Karpas-422 (cell line): ENCODE measurements around the gene RPA3. TPM values are rescaled to one million over a fixed set of nuclear protein-coding genes. Genes with fewer than 3 reads are reported as not detected.

ENCODE experiments used
- DNase-seq: peaks from one replicate; pipeline ENCODE4 v3.0.0-alpha.2; 2015
- H2AFZ ChIP-seq: fragments of 200-600 bp; sonication (generic); 2 replicates; pipeline ENCODE4 v1.6.1; 2014; ENCODE audit warnings: antibody characterized with exemption, low read length, mixed read lengths
- H3K27ac ChIP-seq: fragments of 200-600 bp; sonication (generic); 2 replicates; pipeline ENCODE4 v1.5.1; 2014; ENCODE audit warnings: mild to moderate bottlenecking, low read length, moderate library complexity
- H3K27me3 ChIP-seq: fragments of 200-600 bp; sonication (generic); 2 replicates; pipeline ENCODE4 v1.6.1; 2014; ENCODE audit warnings: low read length, mixed read lengths
- H3K36me3 ChIP-seq: fragments of 200-600 bp; sonication (generic); 2 replicates; pipeline ENCODE4 v1.6.1; 2014; ENCODE audit warnings: low read length, mixed read lengths; ENCODE audit not compliant: insufficient read depth
- H3K4me1 ChIP-seq: fragments of 200-600 bp; sonication (generic); 2 replicates; pipeline ENCODE4 v1.6.1; 2014; ENCODE audit warnings: mild to moderate bottlenecking, low read length, mixed read lengths
- H3K4me2 ChIP-seq: fragments of 200-600 bp; sonication (generic); 2 replicates; pipeline ENCODE4 v1.6.1; 2014; ENCODE audit warnings: low read length, low read depth, mild to moderate bottlenecking; ENCODE audit not compliant: poor library complexity, severe bottlenecking
- H3K4me3 ChIP-seq: fragments of 200-600 bp; sonication (generic); 2 replicates; pipeline ENCODE4 v1.5.1; 2014; ENCODE audit warnings: mild to moderate bottlenecking, antibody characterized with exemption, low read length, mixed read lengths
- H3K79me2 ChIP-seq: fragments of 200-600 bp; sonication (generic); 2 replicates; pipeline ENCODE4 v1.6.1; 2014; ENCODE audit warnings: mild to moderate bottlenecking, low read length, mixed read lengths
- H3K9ac ChIP-seq: fragments of 200-600 bp; sonication (generic); 2 replicates; pipeline ENCODE4 v1.6.0; 2014; ENCODE audit warnings: low read length
- H3K9me2 ChIP-seq: fragments of 200-600 bp; sonication (generic), shearing (Covaris generic); replicated peaks from 2 replicates; pipeline ENCODE4 v1.6.0; 2014; ENCODE audit warnings: mild to moderate bottlenecking, low read length, moderate library complexity; ENCODE audit not compliant: insufficient read depth
- H3K9me3 ChIP-seq: fragments of 300-700, 200-600 bp; sonication (generic); 2 replicates; pipeline ENCODE4 v1.6.1; 2014; ENCODE audit warnings: low read length, mixed read lengths
- H4K20me1 ChIP-seq: fragments of 200-600 bp; sonication (generic); 2 replicates; pipeline ENCODE4 v1.6.1; 2014; ENCODE audit warnings: mild to moderate bottlenecking, antibody characterized with exemption, low read length, low read depth; ENCODE audit not compliant: insufficient read depth
- total RNA-seq: library from RNA; depleted of rRNA; stranded (reverse); fragments of >200 nt; shearing (Covaris generic); gene quantifications from 2 replicates; pipeline ENCODE4 v1.2.3, GENCODE V29; 2014; ENCODE audit warnings: low replicate concordance

The RPA3 gene
- total RNA-seq, 1 experiment from 2014 or later, result 44.0 TPM

GRCh38 chr7:7653593-7654187, 64.7 kb downstream of the RPA3 start:
- Histone ChIP-seq H3K9ac (no peak overlapping the region), H2AFZ (no peak overlapping the region), H4K20me1 (0 out of 2 replicates have a peak, but pooled peaks cover 12% of the 10 kb centered on the region), H3K4me3 (no peak overlapping the region), H3K9me2 (no peaks in the 10 kb centered on the region), H3K4me1 (no peaks in the 10 kb centered on the region), H3K27me3 (no peaks in the 10 kb centered on the region), H3K79me2 (peaks cover 19% of the 10 kb centered on the region), H3K9me3 (no peaks in the 10 kb centered on the region), H3K27ac (no peak overlapping the region), H3K4me2 (no peak overlapping the region), H3K36me3 (no peaks in the 10 kb centered on the region)
- DNase-seq, result peak; percentile 79

DNA sequence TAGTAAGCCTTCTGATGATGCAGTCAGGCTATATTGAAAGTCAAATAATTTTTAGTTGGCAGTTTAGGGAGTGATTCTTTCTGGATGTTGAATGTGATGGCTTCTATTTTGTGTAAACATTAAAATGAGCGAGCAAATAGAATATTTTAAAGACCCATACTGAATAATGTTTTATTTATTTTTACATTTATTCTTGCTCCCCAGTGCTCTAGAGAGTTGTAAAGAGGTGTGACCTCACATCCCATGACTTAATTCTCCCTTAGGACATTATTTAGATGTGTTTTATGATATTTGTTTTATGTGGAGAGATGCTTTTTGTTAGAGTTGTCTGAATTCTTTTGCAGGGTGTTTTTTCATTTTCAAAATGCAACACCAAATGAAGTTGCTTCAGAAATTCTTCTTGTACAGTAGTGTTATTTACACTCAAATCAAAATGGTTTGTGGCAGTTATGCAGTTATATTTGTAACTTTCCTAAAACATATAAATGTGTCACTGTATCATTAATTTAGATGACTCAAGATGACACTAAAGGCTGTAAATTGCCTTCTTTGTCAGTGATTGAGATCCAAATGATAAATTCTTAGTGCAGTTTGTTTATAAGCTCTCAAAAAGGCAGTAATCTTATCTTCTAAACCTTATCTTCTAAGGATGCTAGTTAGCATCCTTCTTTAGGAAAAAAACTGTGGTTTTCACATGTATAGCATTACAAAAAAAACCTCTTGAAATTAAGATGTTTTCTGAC, 65.4 kb downstream of the RPA3 start:
- Histone ChIP-seq H3K9me3 (no peaks in the 10 kb centered on the region), H4K20me1 (0 out of 2 replicates have a peak, but pooled peaks cover 12% of the 10 kb centered on the region), H3K36me3 (no peaks in the 10 kb centered on the region), H3K9ac (no peak overlapping the region), H3K27me3 (no peaks in the 10 kb centered on the region), H3K79me2 (peaks cover 20% of the 10 kb centered on the region), H3K4me2 (no peak overlapping the region), H3K27ac (no peak overlapping the region), H2AFZ (no peak overlapping the region), H3K9me2 (no peaks in the 10 kb centered on the region), H3K4me1 (no peaks in the 10 kb centered on the region), H3K4me3 (no peak overlapping the region)
- no peak for DNase-seq

GRCh38 chr7:7651479-7651878, 66.9 kb downstream of the RPA3 start:
- Histone ChIP-seq H3K36me3 (no peaks in the 10 kb centered on the region), H2AFZ (no peak overlapping the region), H3K27me3 (no peaks in the 10 kb centered on the region), H3K4me1 (no peaks in the 10 kb centered on the region), H3K27ac (no peak overlapping the region), H3K9ac (no peak overlapping the region), H4K20me1 (peaks cover 17% of the 10 kb centered on the region; the same call in 1 of the 2 replicates), H3K4me2 (no peak overlapping the region), H3K79me2 (peaks cover 27% of the 10 kb centered on the region), H3K4me3 (no peak overlapping the region), H3K9me3 (no peaks in the 10 kb centered on the region), H3K9me2 (no peaks in the 10 kb centered on the region)
- DNase-seq, result no peak

DNA sequence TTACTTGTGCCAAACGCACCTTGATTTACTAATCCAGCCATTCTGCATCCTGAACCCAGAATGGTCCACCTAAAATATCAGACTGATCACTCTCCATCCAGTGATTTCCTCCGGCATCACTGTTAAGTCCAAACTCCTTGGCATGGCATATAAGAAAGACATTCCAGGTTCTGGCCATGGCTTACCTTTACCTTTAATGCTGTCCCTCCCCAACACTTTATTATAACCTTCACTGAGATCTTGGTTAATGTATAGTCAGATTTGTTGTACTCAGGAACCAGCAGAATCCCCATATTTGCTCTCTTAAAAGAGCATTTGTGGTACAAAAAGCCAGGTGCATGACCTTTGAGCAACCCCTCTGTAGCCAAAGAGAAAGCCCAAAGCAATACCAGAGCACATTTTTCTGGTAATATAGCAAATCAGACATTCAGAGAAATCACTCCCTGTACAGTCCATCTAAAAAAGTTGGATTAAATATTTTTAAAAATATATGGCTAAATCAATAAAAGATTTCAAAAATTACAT, 67.7 kb downstream of the RPA3 start:
- no peak for DNase-seq
- H4K20me1 ChIP-seq, result peaks cover 17% of the 10 kb centered on the region; the same call in 1 of the 2 replicates
- peaks cover 31% of the 10 kb centered on the region for H3K79me2 ChIP-seq
- H3K4me1 ChIP-seq, result no peaks in the 10 kb centered on the region
- H3K27me3 ChIP-seq, result no peaks in the 10 kb centered on the region
- no peak overlapping the region for H2AFZ ChIP-seq
- H3K4me2 ChIP-seq, result no peak overlapping the region
- no peaks in the 10 kb centered on the region for H3K36me3 ChIP-seq
- no peak overlapping the region for H3K4me3 ChIP-seq
- no peak overlapping the region for H3K9ac ChIP-seq
- H3K9me2 ChIP-seq, result no peaks in the 10 kb centered on the region
- H3K27ac ChIP-seq, result no peak overlapping the region
- H3K9me3 ChIP-seq, result no peaks in the 10 kb centered on the region

- no peaks in the 10 kb centered on the region for H3K9me2 ChIP-seq
- H3K27me3 ChIP-seq, result no peaks in the 10 kb centered on the region
- H3K9me3 ChIP-seq, result no peaks in the 10 kb centered on the region
- H3K4me2 ChIP-seq, result no peak overlapping the region
- peaks cover 40% of the 10 kb centered on the region for H3K79me2 ChIP-seq
- H3K4me3 ChIP-seq, result no peak overlapping the region
- peaks cover 17% of the 10 kb centered on the region; the same call in 1 of the 2 replicates for H4K20me1 ChIP-seq
- no peaks in the 10 kb centered on the region for H3K36me3 ChIP-seq
- H2AFZ ChIP-seq, result no peak overlapping the region
- peaks cover 3% of the 10 kb centered on the region for H3K4me1 ChIP-seq
- H3K9ac ChIP-seq, result no peak overlapping the region
- no peak overlapping the region for H3K27ac ChIP-seq
- DNase-seq, result no peak
These were observed 70.8 kb downstream of the RPA3 start for GRCh38 chr7:7647495-7648036.

DNA sequence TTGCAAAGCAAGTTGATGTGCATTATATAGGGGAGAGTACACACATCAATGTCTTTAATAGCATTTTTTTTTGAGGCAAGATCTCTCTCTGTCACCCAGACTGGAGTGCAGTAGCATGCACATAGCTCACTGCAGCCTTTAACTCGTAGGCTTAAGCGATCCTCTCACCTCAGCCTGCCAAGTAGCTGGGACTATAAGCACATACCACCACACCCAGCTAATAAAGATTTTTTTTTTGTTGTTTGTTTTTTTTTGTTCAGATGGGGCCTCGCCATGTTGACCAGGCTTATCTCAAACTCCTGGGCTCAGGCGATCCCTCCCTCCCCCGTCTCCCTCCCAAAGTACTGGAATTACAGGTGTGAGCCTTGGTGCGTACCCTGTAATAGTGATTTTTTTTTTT, 76.3 kb downstream of the RPA3 start:
- no peaks in the 10 kb centered on the region for H3K9me3 ChIP-seq
- peaks cover 26% of the 10 kb centered on the region for H3K4me1 ChIP-seq
- no peaks in the 10 kb centered on the region for H4K20me1 ChIP-seq
- DNase-seq, result no peak
- H3K27ac ChIP-seq, result no peak overlapping the region
- peak overlapping the region; percentile 81 for H3K4me2 ChIP-seq
- no peaks in the 10 kb centered on the region for H3K27me3 ChIP-seq
- no peak overlapping the region for H2AFZ ChIP-seq
- peak overlapping the region; percentile 78 for H3K4me3 ChIP-seq
- H3K9me2 ChIP-seq, result no peaks in the 10 kb centered on the region
- H3K79me2 ChIP-seq, result peaks cover 61% of the 10 kb centered on the region
- H3K36me3 ChIP-seq, result peaks cover 5% of the 10 kb centered on the region; the same call in 1 of the 2 replicates
- peak overlapping the region; percentile 78 for H3K9ac ChIP-seq

- DNase-seq, result peak; percentile 56
- Histone ChIP-seq H3K9me3 (no peaks in the 10 kb centered on the region), H3K4me3 (peak overlapping the region; percentile 78), H3K36me3 (peaks cover 13% of the 10 kb centered on the region; the same call in 1 of the 2 replicates), H2AFZ (peak overlapping the region; percentile 96), H3K4me2 (peak overlapping the region; percentile 81), H3K27ac (no peak overlapping the region), H3K79me2 (peaks cover 61% of the 10 kb centered on the region), H3K9me2 (no peaks in the 10 kb centered on the region), H3K27me3 (no peaks in the 10 kb centered on the region), H4K20me1 (no peaks in the 10 kb centered on the region), H3K9ac (peak overlapping the region; percentile 78), H3K4me1 (peaks cover 26% of the 10 kb centered on the region)
These were observed 77.2 kb downstream of the RPA3 start for GRCh38 chr7:7641129-7641663.
